Fibroblast of mammary gland (primary cell): ENCODE data around the gene ADAMTS14.
A peak's percentile ranks its signal among the peaks of the same experiment; 100 is the strongest.

Source experiments
- DNase-seq: peaks from one replicate; pipeline ENCODE4 v3.0.0-alpha.2; 2010; ENCODE audit warnings: low read depth
- H3K4me3 ChIP-seq: 2 replicates; pipeline ENCODE4 v1.5.1; 2011; ENCODE audit warnings: low read depth, mild to moderate bottlenecking, low read length, moderate library complexity; ENCODE audit not compliant: control insufficient read depth
- CTCF ChIP-seq: conservative IDR thresholded peaks from 2 replicates; pipeline ENCODE4 v1.5.1; 2011; ENCODE audit warnings: low read depth, low read length, inconsistent platforms; ENCODE audit not compliant: control insufficient read depth, insufficient read depth

The ADAMTS14 gene

GRCh38 chr10:70726909-70727495, 54.7 kb downstream of the ADAMTS14 start:
- no peak for DNase-seq
- no peak for TF ChIP-seq CTCF
- H3K4me3 ChIP-seq, result no peak overlapping the region

- DNase-seq, result no peak
- TF ChIP-seq CTCF, result no peak
- H3K4me3 ChIP-seq, result no peak overlapping the region
Measured at GRCh38 chr10:70728328-70728727, 56.0 kb downstream of the ADAMTS14 start.

- no peak for TF ChIP-seq CTCF
- H3K4me3 ChIP-seq, result no peak overlapping the region
- no peak for DNase-seq
Measured at GRCh38 chr10:70729763-70730357, 57.6 kb downstream of the ADAMTS14 start.

- DNase-seq, result no peak
- no peak overlapping the region for H3K4me3 ChIP-seq
- no peak for TF ChIP-seq CTCF
Measured at GRCh38 chr10:70730955-70731354, 58.6 kb downstream of the ADAMTS14 start.

GRCh38 chr10:70732569-70732968, 60.3 kb downstream of the ADAMTS14 start:
- no peak for TF ChIP-seq CTCF
- DNase-seq, result no peak
- no peak overlapping the region for H3K4me3 ChIP-seq

GRCh38 chr10:70733051-70733450, 60.7 kb downstream of the ADAMTS14 start:
- no peak overlapping the region for H3K4me3 ChIP-seq
- peak; percentile 37 for DNase-seq
- TF ChIP-seq CTCF, result no peak
